SU-DHL-6 (cell line): ENCODE measurements around the gene TMX3.

Source experiments
- H2AFZ ChIP-seq: fragments of 200-600 bp; sonication (generic); 2 replicates; pipeline ENCODE4 v1.6.1; 2014; ENCODE audit warnings: low read depth, mild to moderate bottlenecking, moderate library complexity, mixed read lengths, antibody characterized with exemption, low read length; ENCODE audit not compliant: severe bottlenecking
- H3F3A ChIP-seq: fragments of 200-600 bp; shearing (Covaris generic); 2 replicates; pipeline ENCODE4 v1.6.0; 2016; ENCODE audit warnings: antibody characterized with exemption, mild to moderate bottlenecking; ENCODE audit not compliant: insufficient read depth
- H3K27ac ChIP-seq: fragments of 200-600 bp; sonication (generic); 2 replicates; pipeline ENCODE4 v1.5.1; 2016; ENCODE audit warnings: low read depth, mild to moderate bottlenecking, low read length, moderate library complexity, mixed read lengths
- H3K27me3 ChIP-seq: fragments of 200-600 bp; sonication (generic), shearing (Covaris generic); 2 replicates; pipeline ENCODE4 v1.6.0; 2014; ENCODE audit warnings: mild to moderate bottlenecking, low read length
- H3K36me3 ChIP-seq: fragments of 200-600 bp; sonication (generic); 2 replicates; pipeline ENCODE4 v1.6.1; 2014; ENCODE audit warnings: mild to moderate bottlenecking, low read length, mixed read lengths
- H3K4me2 ChIP-seq: fragments of 300-600, 200-600 bp; shearing (Covaris generic), sonication (generic); 2 replicates; pipeline ENCODE4 v1.6.0; 2014; ENCODE audit warnings: low read length, low read depth, mild to moderate bottlenecking; ENCODE audit not compliant: poor library complexity, severe bottlenecking
- H3K4me3 ChIP-seq: fragments of 200-600 bp; sonication (generic); 2 replicates; pipeline ENCODE4 v1.5.1; 2014; ENCODE audit warnings: antibody characterized with exemption, low read length, mild to moderate bottlenecking, mixed read lengths; ENCODE audit not compliant: insufficient read depth, poor library complexity, severe bottlenecking
- H3K79me2 ChIP-seq: fragments of 200-600 bp; sonication (generic); 2 replicates; pipeline ENCODE4 v1.6.1; 2014; ENCODE audit warnings: mild to moderate bottlenecking, low read length, moderate library complexity; ENCODE audit not compliant: insufficient read depth
- H3K9ac ChIP-seq: fragments of 200-600 bp; sonication (generic); 2 replicates; pipeline ENCODE4 v1.7.0; 2014; ENCODE audit warnings: mild to moderate bottlenecking, low read length
- H3K9me2 ChIP-seq: fragments of 200-600 bp; sonication (generic); replicated peaks from 2 replicates; pipeline ENCODE4 v1.6.1; 2014; ENCODE audit warnings: low read length; ENCODE audit not compliant: insufficient read depth
- H3K9me3 ChIP-seq: fragments of 200-600 bp; sonication (generic); 2 replicates; pipeline ENCODE4 v1.6.1; 2014; ENCODE audit warnings: low read length, mixed read lengths; ENCODE audit not compliant: insufficient read depth
- H4K20me1 ChIP-seq: fragments of 200-600 bp; sonication (generic); 2 replicates; pipeline ENCODE4 v1.6.1; 2014; ENCODE audit warnings: low read depth, mild to moderate bottlenecking, antibody characterized with exemption, low read length, moderate library complexity, mixed read lengths
- CTCF ChIP-seq: fragments of 200-600 bp; sonication (generic); IDR thresholded peaks from one replicate; pipeline ENCODE4 v1.5.1; 2017; ENCODE audit warnings: antibody characterized with exemption, mild to moderate bottlenecking, low read length, moderate library complexity; ENCODE audit not compliant: insufficient read depth, poor library complexity, severe bottlenecking
- EZH2phosphoT487 ChIP-seq: fragments of 200-600 bp; sonication (generic), shearing (Covaris generic); conservative IDR thresholded peaks from 2 replicates; pipeline ENCODE4 v1.6.1; 2018; ENCODE audit warnings: mild to moderate bottlenecking, antibody characterized with exemption, low read length, moderate library complexity, mixed read lengths

TMX3 gene

DNA sequence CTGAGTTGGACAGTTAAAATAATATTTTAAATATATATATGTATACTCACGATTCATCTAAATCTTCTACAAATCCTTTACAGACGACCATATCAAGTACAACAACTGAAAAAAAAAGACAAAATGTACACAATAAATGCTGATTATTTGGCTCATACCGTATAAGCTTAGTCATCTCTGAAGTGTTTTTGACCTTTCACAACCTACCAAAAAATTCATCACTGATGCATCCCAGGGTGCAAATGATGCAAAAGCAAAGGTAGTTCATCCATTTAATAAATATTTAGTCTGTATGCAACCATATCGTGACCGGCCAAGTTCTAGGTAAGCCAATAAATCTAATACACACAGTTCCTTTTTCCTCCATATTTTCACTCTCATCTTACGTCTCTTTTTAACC is 1.1 kb downstream of the TMX3 start:
- peaks cover 52% of the 10 kb centered on the region for H3K79me2 ChIP-seq
- no peaks in the 10 kb centered on the region for H3K9me3 ChIP-seq
- H3K27me3 ChIP-seq: no peaks in the 10 kb centered on the region
- H4K20me1 ChIP-seq: peaks cover 4% of the 10 kb centered on the region
- H3K9me2 ChIP-seq: no peaks in the 10 kb centered on the region
- H3K36me3 ChIP-seq: peaks cover 35% of the 10 kb centered on the region
- H3K27ac ChIP-seq: peak overlapping the region; percentile 38; the same call in 1 of the 2 replicates
- peak overlapping the region; percentile 93 for H3K4me2 ChIP-seq
- peak overlapping the region; percentile 80 for H2AFZ ChIP-seq
- H3K9ac ChIP-seq: peak overlapping the region; percentile 96
- H3K4me3 ChIP-seq: peak overlapping the region; percentile 94
- no peaks in the 10 kb centered on the region for H3F3A ChIP-seq
- TF ChIP-seq CTCF: no peak
- no peak for TF ChIP-seq EZH2phosphoT487

DNA sequence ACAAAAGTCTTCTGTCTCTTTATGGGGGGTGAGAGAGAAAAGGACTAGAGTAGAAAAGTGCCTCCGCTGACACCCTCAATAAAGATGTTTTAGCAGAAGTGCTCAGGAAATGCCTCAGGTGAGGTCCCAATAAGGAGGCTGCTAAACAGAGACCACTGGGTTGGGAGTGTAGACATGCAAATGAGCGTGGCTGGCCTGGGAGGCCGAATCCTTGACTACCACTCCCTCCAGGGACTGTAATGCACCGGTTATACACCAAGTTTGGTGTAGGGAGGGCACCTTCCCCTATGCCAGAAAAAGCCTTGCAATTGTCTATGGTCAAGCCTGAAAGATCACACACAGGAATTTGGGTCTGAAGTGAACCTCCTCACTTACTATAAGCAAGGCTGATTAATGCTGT is 1.8 kb downstream of the TMX3 start:
- peaks cover 58% of the 10 kb centered on the region for H3K79me2 ChIP-seq
- H3K27ac ChIP-seq: peak overlapping the region; percentile 2; the same call in 1 of the 2 replicates
- peak overlapping the region; percentile 96 for H3K9ac ChIP-seq
- no peak for TF ChIP-seq EZH2phosphoT487
- no peak for TF ChIP-seq CTCF
- H3K36me3 ChIP-seq: peaks cover 42% of the 10 kb centered on the region
- peak overlapping the region; percentile 94 for H3K4me3 ChIP-seq
- no peak overlapping the region for H2AFZ ChIP-seq
- peaks cover 4% of the 10 kb centered on the region for H4K20me1 ChIP-seq
- peak overlapping the region; percentile 93 for H3K4me2 ChIP-seq
- no peaks in the 10 kb centered on the region for H3K9me3 ChIP-seq
- no peaks in the 10 kb centered on the region for H3K27me3 ChIP-seq
- H3F3A ChIP-seq: no peaks in the 10 kb centered on the region
- H3K9me2 ChIP-seq: no peaks in the 10 kb centered on the region

DNA sequence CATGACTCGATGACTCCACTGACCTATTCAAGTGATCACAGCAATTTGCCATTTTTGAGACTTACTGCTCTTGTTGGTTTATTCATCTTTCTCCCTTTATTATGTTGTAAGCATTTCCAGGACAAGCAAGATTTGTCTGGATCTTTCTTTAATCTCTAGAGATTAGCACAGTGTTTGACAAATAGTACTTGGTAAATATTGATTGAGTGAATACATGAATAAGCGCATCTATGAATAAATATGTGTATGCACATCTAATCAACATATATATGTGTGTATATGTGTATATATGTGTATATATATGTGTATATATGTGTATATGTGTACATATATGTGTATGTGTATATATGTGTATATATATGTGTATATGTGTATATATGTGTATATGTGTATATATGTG is 7.3 kb downstream of the TMX3 start:
- Histone ChIP-seq H3K9me2 (no peaks in the 10 kb centered on the region), H2AFZ (no peak overlapping the region), H3K9me3 (no peaks in the 10 kb centered on the region), H3K4me3 (no peak overlapping the region), H3K79me2 (peaks cover 63% of the 10 kb centered on the region), H3K4me2 (no peak overlapping the region), H4K20me1 (peaks cover 10% of the 10 kb centered on the region), H3K36me3 (peaks cover 65% of the 10 kb centered on the region), H3K9ac (no peak overlapping the region), H3K27me3 (no peaks in the 10 kb centered on the region), H3K27ac (no peak overlapping the region), H3F3A (no peaks in the 10 kb centered on the region)
- TF ChIP-seq EZH2phosphoT487 (no peak), CTCF (no peak)
